ENCODE results near the gene MN1.

- TF ChIP-seq REST (IDR thresholded peaks at IDR 0.05; ENCODE audit: insufficient replicate concordance, low read depth) (no peak), CTCF (IDR thresholded peaks at IDR 0.05; ENCODE audit: insufficient read depth, low read length) (no peak), SPI1 (IDR thresholded peaks at IDR 0.05; ENCODE audit: borderline replicate concordance, low read depth) (no peak), POLR2AphosphoS5 (IDR thresholded peaks at IDR 0.05; ENCODE audit: low read depth) (no peak)
Measured at GRCh38 chr22:27706489-27706888, 95.1 kb downstream of the MN1 start.
